Measurements from ENCODE around the gene DTX3.
"Not testable (repeated sequence)": the region's sequence is repeated elsewhere in the genome, so short reads cannot be mapped to it uniquely, and the experiment has no call there.

Gene DTX3

GRCh38 chr12:57606399-57606798 is 1.8 kb downstream of the DTX3 start:
- DNase-seq (ENCODE audit: extremely low read depth in 1 of 2, low read depth in 1 of 2) = no peak

- no peak for DNase-seq (ENCODE audit: extremely low read depth in 1 of 2, low read depth in 1 of 2)
These were observed 2.2 kb downstream of the DTX3 start for GRCh38 chr12:57606821-57607220.

- DNase-seq (ENCODE audit: extremely low read depth in 1 of 2, low read depth in 1 of 2) = no peak
These were observed 3.5 kb downstream of the DTX3 start for GRCh38 chr12:57607958-57608663.

DNA sequence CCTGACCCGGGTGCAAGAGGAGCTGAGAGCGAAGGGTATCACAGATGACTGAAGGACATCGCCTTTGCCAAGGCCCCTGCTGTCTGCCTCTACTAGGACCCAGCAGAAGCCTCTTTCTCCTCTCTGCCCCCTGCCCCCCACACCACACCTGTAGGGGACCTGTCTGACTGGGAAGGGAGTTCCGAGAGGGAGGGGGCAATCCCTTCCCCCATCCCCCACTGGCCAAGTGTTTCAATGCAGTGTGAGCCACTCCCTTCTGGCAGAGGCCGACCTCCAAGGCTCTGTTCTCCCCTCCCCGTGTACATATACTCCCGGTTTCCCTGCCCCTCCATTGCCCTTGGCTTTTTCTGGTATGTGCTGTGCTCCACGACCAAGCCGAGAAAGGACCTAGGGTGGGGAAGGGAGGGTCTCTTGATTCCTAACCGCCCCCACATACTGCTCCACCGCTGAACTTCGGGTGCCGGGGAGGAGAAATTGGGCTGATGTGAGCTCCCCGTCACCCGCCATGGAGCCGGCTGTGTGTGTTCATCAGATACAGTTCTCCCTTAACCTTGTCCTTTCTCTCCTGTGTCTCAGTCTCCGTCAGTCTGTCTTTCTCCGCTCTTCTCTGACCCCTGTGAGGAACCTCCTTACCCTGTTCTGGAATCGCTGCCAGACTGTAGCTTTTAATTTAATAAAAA is 4.6 kb downstream of the DTX3 start:
- no peak for DNase-seq (ENCODE audit: extremely low read depth in 1 of 2, low read depth in 1 of 2)

- DNase-seq (ENCODE audit: extremely low read depth in 1 of 2, low read depth in 1 of 2) = no peak
These were observed 5.3 kb downstream of the DTX3 start for GRCh38 chr12:57609781-57610553.

- DNase-seq (ENCODE audit: extremely low read depth in 1 of 2, low read depth in 1 of 2) = no peak
These were observed 6.0 kb downstream of the DTX3 start for GRCh38 chr12:57610554-57611107.

DNA sequence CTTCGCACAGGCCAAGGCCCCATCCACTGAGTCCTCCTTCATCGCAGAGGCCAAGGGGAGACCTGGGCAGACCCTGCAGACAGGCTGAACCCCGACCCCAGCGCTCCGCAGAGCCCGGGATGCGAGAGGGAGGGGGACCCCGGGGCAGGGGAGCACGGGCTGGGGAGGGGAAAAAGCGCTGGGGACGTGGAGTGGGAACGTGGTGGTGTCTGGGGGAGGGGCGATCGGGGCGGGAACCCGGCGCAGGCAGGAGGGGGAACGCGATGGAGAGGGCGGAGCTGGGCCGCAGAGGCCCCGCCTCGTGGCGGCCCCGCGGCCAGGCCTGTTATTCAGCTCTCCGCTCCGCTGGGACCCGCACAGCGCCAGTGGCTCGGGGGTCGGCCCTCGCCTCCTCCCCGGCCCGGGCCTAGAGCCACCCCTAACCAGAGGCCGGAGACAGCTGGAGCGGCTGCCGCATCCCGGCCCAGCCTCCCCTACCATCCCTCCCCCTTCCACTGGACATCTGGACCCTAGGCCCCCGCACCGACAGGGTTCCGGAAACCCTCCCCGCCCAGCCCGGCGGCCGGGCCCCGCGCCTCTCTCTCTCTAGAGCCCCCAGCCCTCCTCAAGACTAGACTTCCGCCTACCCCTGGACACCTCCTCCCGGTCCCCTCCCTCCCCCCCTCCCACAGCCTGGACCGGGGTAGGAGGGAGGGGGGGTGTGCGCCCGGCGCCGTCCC is 6.6 kb downstream of the DTX3 start, which contains the start of gene ARHGEF25:
TSS of gene ARHGEF25 (plus strand) at position 328 of the 719 bp plus-strand sequence. CDS start 460 bp downstream, outside the sequence.
- DNase-seq (ENCODE audit: extremely low read depth in 1 of 2, low read depth in 1 of 2) = no peak

DNA sequence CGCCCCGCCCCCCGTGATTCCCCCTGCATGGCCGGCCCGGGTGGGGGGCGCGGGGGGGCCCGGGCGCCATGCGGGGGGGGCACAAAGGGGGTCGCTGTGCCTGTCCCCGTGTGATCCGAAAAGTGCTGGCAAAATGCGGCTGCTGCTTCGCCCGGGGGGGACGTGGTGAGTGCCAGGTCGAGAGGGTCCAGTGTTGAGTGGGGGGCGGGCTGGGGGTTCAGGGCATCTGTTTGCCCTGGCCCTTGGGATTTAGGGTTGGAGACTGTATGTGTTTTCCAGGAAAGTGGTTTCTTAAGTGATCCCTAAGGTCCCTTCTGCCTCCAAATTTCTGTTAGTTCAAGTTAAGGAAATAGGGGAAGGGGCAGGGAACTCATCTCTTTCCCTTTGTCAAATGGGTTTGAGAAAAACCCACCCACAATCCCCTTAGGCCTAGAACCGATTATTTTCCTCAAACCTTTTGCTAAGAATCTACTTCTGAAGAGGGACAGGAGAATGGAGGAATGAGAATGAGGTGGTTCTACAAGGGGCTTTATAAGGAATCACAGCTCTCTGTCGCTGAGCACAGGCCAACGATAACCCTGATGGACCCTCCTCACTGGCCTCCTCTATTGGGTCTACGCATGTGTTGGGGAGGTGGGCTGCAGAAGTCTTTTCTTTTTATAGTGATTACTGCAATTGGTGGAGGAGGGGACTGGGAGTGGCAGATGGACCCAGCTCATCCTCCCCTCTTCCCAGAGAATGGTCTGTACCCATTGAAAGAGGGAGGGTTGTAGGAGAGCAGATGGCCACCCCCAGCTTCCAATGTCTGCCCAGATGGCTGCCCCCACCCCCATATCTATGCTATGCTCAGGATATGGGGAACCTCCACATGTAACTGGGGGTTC is 7.4 kb downstream of the DTX3 start:
- no peak for DNase-seq (ENCODE audit: extremely low read depth in 1 of 2, low read depth in 1 of 2)

- DNase-seq (ENCODE audit: extremely low read depth in 1 of 2, low read depth in 1 of 2) = no peak
These were observed 8.2 kb downstream of the DTX3 start for GRCh38 chr12:57612711-57613426.

- no peak for DNase-seq (ENCODE audit: extremely low read depth in 1 of 2, low read depth in 1 of 2)
These were observed 8.9 kb downstream of the DTX3 start for GRCh38 chr12:57613427-57614109.

DNA sequence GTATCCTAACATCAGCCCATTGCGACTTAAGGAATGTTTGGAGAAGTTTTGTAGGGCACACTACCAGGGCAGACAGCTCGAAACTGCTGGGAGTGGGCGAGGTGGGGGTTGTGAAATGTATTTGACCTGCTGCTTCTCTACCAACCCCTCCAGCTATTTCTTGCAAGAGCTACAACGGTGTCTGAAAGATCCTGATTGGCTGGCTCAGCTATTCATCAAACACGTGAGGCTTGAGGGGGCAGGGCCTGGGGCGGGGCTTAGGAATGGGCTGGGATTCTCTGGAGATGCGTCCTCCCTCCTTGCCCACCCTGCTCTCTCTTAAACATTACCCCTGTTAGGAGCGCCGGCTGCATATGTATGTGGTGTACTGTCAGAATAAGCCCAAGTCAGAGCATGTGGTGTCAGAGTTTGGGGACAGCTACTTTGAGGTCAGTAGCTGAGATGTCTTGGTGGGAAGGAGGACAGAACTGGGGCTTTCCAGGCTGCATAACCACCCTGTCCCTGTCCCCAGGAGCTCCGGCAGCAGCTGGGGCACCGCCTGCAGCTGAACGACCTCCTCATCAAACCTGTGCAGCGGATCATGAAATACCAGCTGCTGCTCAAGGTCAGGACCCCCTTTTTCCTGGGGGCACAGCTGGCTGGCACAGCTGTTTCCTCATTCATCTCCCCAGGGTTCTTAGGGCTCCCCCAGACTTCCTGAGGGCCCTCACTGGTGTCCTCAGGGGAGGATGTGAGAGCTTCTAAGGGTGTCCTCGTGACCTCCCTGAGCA is 9.7 kb downstream of the DTX3 start:
- DNase-seq (ENCODE audit: extremely low read depth in 1 of 2, low read depth in 1 of 2) = no peak

- no peak for DNase-seq (ENCODE audit: extremely low read depth in 1 of 2, low read depth in 1 of 2)
These were observed 10.4 kb downstream of the DTX3 start for GRCh38 chr12:57614948-57615500.

- no peak for DNase-seq (ENCODE audit: extremely low read depth in 1 of 2, low read depth in 1 of 2)
These were observed 11.0 kb downstream of the DTX3 start for GRCh38 chr12:57615637-57616036.

GRCh38 chr12:57616383-57617101 is 11.9 kb downstream of the DTX3 start:
- no peak for DNase-seq (ENCODE audit: extremely low read depth in 1 of 2, low read depth in 1 of 2)

DNA sequence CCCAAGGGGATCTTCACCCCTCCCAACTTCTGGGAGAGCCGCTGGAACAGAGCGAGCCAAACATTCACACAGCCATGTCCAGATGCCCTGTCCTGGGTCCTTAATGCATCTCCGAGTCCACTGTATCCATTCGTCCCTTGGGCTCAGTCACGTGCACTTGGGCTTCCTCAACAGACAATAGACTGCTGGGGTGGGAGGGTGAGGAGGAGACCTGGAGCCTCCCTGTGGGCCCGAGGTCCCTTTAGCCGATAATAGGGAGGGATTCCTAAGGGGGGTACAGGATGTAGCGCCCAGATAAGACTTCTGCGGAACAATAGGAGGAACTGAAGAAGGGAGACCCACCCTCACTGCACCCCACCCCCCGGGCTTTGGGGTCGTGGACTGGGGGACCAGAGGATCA is 13.3 kb downstream of the DTX3 start:
- no peak for DNase-seq (ENCODE audit: extremely low read depth in 1 of 2, low read depth in 1 of 2)

DNA sequence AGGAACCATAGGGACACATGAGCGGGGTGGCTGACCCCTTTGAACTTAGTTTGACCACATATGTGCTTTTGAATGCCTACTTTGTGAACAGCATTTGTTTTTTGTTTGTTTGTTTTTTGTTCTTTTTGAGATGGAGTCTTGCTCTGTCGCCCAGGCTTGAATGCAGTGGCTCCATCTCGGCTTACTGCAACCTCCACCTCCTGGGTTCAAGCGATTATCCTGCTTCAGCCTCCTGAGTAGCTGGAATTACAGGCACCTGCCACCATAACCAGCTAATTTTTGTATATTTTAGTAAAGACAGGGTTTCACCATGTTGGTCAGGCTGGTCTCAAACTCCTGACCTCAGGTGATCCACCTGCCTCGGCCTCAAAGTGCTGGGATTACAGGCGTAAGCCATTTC is 13.8 kb downstream of the DTX3 start:
- not testable (repeated sequence) for DNase-seq (ENCODE audit: extremely low read depth in 1 of 2, low read depth in 1 of 2)

GRCh38 chr12:57618966-57619433 is 14.4 kb downstream of the DTX3 start:
- DNase-seq (ENCODE audit: extremely low read depth in 1 of 2, low read depth in 1 of 2) = no peak
